ENCODE measurements around the gene CCDC187.

- TF ChIP-seq, protein P1, sequence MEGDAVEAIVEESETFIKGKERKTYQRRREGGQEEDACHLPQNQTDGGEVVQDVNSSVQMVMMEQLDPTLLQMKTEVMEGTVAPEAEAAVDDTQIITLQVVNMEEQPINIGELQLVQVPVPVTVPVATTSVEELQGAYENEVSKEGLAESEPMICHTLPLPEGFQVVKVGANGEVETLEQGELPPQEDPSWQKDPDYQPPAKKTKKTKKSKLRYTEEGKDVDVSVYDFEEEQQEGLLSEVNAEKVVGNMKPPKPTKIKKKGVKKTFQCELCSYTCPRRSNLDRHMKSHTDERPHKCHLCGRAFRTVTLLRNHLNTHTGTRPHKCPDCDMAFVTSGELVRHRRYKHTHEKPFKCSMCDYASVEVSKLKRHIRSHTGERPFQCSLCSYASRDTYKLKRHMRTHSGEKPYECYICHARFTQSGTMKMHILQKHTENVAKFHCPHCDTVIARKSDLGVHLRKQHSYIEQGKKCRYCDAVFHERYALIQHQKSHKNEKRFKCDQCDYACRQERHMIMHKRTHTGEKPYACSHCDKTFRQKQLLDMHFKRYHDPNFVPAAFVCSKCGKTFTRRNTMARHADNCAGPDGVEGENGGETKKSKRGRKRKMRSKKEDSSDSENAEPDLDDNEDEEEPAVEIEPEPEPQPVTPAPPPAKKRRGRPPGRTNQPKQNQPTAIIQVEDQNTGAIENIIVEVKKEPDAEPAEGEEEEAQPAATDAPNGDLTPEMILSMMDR (IDR thresholded peaks at IDR 0.05), result no peak
- TF ChIP-seq POLR2A (IDR thresholded peaks at IDR 0.05), result no peak
Measured at GRCh38 chr9:136253246-136254130, 50.4 kb downstream of the CCDC187 start.

All from uterus (tissue), 2 donors.